ENCODE data around the gene CEBPA. TPM values are rescaled to one million over a fixed set of nuclear protein-coding genes. Genes with fewer than 3 reads are reported as not detected.
"Not testable (repeated sequence)": the region's sequence is repeated elsewhere in the genome, so short reads cannot be mapped to it uniquely, and the experiment has no call there.

The CEBPA gene
- polyA plus RNA-seq, 1 experiment = 0.50 TPM

- CTCF ChIA-PET = interaction anchor here (1.0 to 4.2 kb wide), 2 partner anchors 55 to 63 kb away, joined by 4 to 14 read pairs; no protein-coding TSS in a partner anchor
- POLR2A ChIA-PET = no interaction called here
- TF ChIP-seq CTCF (IDR thresholded peaks at IDR 0.05; ENCODE audit: insufficient read depth, low read depth, low read length) = no peak
- no peak for DNase-seq (ENCODE audit: low read depth)
- Histone ChIP-seq H3K27me3 (ENCODE audit: control insufficient read depth, insufficient read depth, low read length) (peaks cover 17% of the 10 kb centered on the region), H3K4me3 (ENCODE audit: low read depth, low read length) (no peak overlapping the region), H3K36me3 (ENCODE audit: control insufficient read depth, insufficient read depth, low read length) (no peaks in the 10 kb centered on the region)
Measured at GRCh38 chr19:33297401-33298145, 4.8 kb downstream of the CEBPA start.

- ChIA-PET POLR2A (no interaction called here), CTCF (interaction anchor here (1.1 to 4.2 kb wide), 3 partner anchors 15 to 81 kb away, joined by 3 to 14 read pairs (median 4); no protein-coding TSS in a partner anchor)
- DNase-seq (ENCODE audit: low read depth) = peak; percentile 64
Measured at GRCh38 chr19:33296488-33296971, 5.8 kb downstream of the CEBPA start.

GRCh38 chr19:33295621-33296487, 6.5 kb downstream of the CEBPA start:
- ChIA-PET POLR2A (no interaction called here), CTCF (interaction anchor here (0.6 to 4.2 kb wide), 4 partner anchors 14 to 82 kb away, joined by 3 to 14 read pairs (median 4); no protein-coding TSS in a partner anchor)
- peaks cover 11% of the 10 kb centered on the region for H3K27me3 ChIP-seq (ENCODE audit: control insufficient read depth, insufficient read depth, low read length)
- no peak overlapping the region for H3K4me3 ChIP-seq (ENCODE audit: low read depth, low read length)
- DNase-seq (ENCODE audit: low read depth) = no peak
- H3K36me3 ChIP-seq (ENCODE audit: control insufficient read depth, insufficient read depth, low read length) = no peaks in the 10 kb centered on the region
- no peak for TF ChIP-seq CTCF (IDR thresholded peaks at IDR 0.05; ENCODE audit: insufficient read depth, low read depth, low read length)

More at GRCh38 chr19:33296488-33296971, 5.8 kb downstream of the CEBPA start:
- H3K27me3 ChIP-seq (ENCODE audit: control insufficient read depth, insufficient read depth, low read length) = peaks cover 17% of the 10 kb centered on the region
- H3K4me3 ChIP-seq (ENCODE audit: low read depth, low read length) = no peak overlapping the region
- no peaks in the 10 kb centered on the region for H3K36me3 ChIP-seq (ENCODE audit: control insufficient read depth, insufficient read depth, low read length)
- TF ChIP-seq CTCF (IDR thresholded peaks at IDR 0.05; ENCODE audit: insufficient read depth, low read depth, low read length) = no peak

GRCh38 chr19:33295046-33295445, 7.3 kb downstream of the CEBPA start:
- POLR2A ChIA-PET; DNase-seq (ENCODE audit: low read depth); H3K27me3 ChIP-seq (ENCODE audit: control insufficient read depth, insufficient read depth, low read length); H3K36me3 ChIP-seq (ENCODE audit: control insufficient read depth, insufficient read depth, low read length); H3K4me3 ChIP-seq (ENCODE audit: low read depth, low read length): not testable (repeated sequence)
- CTCF ChIA-PET = interaction anchor here (4.2 kb wide), 1 partner anchor 53 kb away, joined by 14 read pairs; no protein-coding TSS in a partner anchor

- Histone ChIP-seq H3K36me3 (ENCODE audit: control insufficient read depth, insufficient read depth, low read length) (no peaks in the 10 kb centered on the region), H3K27me3 (ENCODE audit: control insufficient read depth, insufficient read depth, low read length) (no peaks in the 10 kb centered on the region; the same call in none of the 2 replicates), H3K4me3 (ENCODE audit: low read depth, low read length) (no peak overlapping the region)
- POLR2A ChIA-PET = no interaction called here
- no peak for DNase-seq (ENCODE audit: low read depth)
- no peak for TF ChIP-seq CTCF (IDR thresholded peaks at IDR 0.05; ENCODE audit: insufficient read depth, low read depth, low read length)
- CTCF ChIA-PET = no interaction called here
Measured at GRCh38 chr19:33294058-33294798, 8.1 kb downstream of the CEBPA start.
